HG03442 (cell line): Measurements from ENCODE around the gene APBB2.
"Not testable (repeated sequence)": the region's sequence is repeated elsewhere in the genome, so short reads cannot be mapped to it uniquely, and the experiment has no call there.

ENCODE experiments used
- ATAC-seq: cut with Tn5 transposase; IDR thresholded peaks from one replicate; pipeline ENCODE4 v1.9.1; 2021; ENCODE audit warnings: mild to moderate bottlenecking, moderate library complexity; ENCODE audit not compliant: unreplicated experiment

The APBB2 gene

DNA sequence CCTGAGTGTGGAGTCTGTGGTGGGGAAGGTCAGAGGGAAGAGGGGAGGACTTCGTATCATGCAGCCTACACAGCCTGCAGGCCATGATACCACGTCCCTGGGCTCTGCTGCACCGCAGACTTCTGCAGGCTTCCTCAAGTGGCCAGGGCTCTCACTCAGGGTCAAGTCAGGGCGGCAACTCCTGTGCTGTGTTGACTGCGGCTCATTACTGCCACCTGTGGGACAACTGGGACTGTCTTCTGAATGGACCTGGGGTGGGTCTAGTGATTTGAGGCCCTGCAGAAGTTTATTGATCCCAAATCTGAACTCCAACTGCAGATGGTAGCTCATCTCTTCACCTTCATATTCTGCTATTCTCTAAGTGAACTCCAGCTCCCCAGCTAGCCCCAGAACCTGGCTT lies 297.5 kb downstream of the APBB2 start:
- peak; percentile 88 for ATAC-seq

GRCh38 chr4:40916218-40916555 lies 298.2 kb downstream of the APBB2 start:
- ATAC-seq, result no peak

DNA sequence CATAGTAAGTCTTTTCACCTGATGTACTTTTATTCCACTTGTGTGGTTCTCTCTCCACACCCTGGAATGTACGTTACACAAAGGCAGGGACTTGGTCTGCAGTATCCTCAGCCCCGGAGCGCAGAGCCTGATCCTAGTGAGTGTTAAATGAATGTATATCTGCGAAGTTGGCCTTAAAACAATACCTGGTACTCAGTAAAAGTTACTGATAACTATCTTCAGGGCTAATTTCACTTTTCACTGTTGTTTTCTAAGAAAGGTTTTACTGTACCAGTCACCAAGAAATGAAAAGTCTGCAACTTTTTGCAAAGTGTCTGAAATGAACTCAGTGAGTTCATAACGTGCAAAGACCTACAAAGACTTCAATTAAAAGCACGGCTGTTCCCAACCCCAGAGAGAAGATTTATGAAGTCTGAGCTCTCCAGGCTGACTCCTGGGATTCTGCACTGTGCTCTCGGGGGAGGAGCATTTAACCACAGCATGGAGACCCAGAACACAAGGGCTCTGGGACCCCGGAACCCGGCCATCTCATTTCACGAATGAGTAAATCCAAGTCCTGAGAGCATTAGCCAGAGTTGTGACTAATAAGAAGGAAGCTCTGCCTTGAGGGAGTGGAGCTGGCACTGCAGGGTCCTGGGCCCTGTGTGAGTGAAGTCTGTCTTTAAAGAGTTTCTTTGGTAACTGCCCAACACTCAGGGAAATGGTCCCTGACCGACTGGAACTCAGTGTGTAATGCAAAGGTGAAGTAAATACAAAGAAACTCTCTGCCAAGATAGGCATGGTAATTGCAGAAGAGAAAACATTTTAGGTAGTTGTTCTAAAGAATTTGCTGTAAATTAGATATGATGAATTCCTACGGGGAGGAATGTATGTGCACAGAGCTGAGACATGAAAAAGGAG lies 298.8 kb downstream of the APBB2 start:
- no peak for ATAC-seq

DNA sequence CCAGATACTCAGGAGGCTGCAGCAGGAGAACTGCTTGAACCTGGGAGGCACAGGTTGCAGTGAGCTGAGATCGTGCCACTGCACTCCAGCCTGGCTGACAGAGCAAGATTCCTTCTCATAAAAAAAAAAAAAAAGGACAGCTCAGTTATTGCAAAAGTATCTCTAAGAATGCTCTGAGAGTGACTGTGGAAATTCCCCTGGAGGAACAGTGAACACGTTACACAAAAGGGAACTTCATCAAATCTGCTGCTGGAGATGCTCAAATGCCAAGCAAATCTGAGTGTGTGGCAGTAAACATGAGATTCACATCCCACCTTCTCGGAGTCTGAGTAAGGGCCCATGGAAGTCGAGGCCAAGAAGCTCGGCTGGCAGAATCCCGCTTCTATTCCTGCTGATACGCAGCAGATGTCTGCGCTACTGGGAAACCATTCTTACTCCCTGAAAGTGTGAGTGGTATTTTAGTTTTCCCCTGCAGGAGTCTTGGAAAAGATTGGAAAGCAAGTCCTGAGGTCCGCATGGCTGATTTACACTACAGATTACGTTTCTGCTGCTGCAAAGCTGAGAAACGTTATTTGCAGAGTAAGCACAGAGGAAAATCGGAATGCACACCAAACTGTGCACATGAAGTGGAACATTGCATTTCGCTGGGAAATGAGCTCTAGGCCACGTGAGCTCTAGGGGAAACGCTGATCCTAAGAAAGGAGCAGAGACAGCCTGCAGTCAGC lies 301.7 kb downstream of the APBB2 start:
- no peak for ATAC-seq

DNA sequence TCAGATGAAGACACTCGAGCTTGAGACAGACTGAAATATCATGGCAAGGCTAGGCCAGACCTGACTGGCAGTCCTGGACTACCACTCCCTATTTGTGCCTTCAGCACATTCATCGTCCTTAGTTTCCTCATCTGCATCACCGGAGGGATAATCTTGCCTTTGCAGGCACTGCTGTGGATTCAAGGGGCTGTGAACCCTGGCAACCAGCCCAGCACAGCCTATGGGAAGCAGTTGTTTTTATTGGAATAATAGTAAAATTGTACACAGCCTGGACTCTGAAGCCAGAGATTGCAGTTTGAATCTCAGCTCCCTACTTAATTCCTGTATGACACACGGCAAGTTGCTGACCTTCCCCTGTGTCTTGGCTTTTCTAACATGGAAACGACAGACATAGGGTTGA lies 303.6 kb downstream of the APBB2 start:
- no peak for ATAC-seq

GRCh38 chr4:40909363-40909876 lies 304.9 kb downstream of the APBB2 start:
- no peak for ATAC-seq

DNA sequence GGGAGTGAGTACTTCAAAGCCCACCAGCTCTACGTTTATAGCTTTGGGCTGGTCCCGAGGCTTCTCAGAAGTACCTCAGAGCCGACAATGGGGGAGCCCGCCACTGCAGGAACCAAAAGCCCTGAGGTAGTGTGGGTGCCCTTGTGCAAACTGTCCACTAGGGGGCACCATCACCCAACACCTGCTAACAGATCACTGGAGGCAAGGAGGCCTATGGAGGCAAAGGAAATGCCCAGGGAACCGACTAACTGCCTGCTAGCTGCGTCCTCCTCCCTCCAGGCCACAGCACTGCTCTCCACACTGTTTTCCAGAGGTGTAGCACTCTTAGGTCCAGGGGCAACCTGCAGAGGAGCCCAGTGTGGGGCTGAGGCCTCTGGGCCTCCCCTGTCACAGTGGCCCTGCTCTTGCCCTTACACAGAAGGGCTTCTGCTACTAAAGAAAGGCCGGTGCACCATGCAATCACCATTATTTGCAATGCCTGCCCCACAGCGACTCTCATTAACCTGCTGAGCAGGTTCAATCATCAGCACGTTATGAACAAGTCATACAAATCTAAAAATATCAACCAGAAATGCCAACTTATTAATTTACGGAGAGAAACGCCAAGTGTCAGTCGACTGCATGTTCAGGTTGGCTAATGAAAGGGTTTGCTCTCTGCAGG lies 305.5 kb downstream of the APBB2 start:
- ATAC-seq, result peak; percentile 95

- peak; percentile 11 for ATAC-seq
These were observed 306.0 kb downstream of the APBB2 start for GRCh38 chr4:40908297-40908696.

DNA sequence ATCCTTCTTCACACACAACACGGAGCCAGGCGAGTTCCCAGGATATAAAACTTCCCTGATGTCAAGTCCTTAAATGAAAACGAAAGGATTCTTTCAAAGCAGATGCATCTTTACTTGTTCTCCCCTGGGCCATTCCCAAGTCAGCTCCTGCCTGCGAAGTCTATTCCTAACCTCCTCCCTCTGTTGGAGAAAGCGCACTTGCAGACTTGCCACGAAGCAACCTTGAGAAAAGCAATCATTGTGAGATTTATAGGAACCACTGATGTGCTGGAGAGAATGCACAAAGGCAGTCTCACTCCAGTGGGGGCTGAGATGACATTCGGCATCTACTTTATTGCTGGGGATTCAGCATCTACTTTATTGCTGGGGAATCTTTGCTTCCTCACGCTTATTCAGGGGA lies 308.9 kb downstream of the APBB2 start:
- no peak for ATAC-seq

GRCh38 chr4:40900531-40900930 lies 313.8 kb downstream of the APBB2 start:
- not testable (repeated sequence) for ATAC-seq

DNA sequence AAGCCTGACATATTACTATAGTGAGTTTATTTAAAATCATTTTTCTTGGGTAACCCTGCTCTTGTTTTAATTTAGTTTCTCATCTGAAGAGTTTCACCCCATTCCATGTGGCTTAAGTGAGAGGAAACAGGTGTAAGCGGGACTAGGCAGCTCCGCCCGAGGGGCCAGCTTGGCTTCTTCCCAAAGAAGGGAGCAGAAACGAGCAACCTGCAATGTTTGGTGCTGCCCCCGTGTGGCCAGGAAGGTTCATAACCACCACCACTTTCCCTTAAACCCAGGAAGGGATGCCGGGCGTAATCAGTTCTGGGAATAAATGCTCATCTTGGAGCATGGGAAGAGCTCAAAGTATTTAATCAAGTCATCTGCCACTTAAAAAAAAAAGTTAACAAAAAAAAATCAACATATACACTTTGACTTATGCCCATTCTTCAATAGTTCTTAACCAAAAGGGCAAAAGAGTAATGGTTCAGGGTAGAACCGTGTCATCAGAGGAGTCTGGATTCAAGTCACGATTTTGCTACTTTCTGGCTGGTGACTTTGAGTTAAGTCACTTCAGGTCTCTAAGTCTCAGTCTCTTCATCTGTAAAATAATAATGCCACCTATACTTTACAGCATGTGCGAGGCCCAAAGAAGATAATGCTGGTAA lies 316.7 kb downstream of the APBB2 start:
- ATAC-seq, result peak; percentile 68

- ATAC-seq, result no peak
These were observed 323.6 kb downstream of the APBB2 start for GRCh38 chr4:40890764-40891163.

DNA sequence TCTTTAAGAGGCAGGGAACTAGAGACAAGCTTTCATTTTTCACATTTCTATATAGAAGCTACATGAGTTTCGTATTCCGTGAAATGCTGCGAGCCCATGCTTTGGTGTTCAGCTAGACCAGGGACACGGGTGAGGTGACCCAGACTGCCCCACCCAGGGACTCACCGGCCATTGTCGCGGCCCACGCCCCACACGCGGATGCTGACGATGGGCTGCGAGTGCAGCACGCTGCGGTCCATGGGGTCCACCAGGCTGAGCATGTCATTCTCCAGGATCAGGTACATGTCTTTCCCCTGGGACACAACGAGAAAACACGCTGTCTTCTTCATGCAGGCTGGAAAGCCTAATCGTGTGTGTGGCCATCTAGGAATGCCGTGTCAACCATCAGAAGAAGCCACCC lies 324.1 kb downstream of the APBB2 start:
- ATAC-seq, result no peak

GRCh38 chr4:40888933-40889332 lies 325.4 kb downstream of the APBB2 start:
- no peak for ATAC-seq

GRCh38 chr4:40887764-40888131 lies 326.6 kb downstream of the APBB2 start:
- ATAC-seq, result no peak

DNA sequence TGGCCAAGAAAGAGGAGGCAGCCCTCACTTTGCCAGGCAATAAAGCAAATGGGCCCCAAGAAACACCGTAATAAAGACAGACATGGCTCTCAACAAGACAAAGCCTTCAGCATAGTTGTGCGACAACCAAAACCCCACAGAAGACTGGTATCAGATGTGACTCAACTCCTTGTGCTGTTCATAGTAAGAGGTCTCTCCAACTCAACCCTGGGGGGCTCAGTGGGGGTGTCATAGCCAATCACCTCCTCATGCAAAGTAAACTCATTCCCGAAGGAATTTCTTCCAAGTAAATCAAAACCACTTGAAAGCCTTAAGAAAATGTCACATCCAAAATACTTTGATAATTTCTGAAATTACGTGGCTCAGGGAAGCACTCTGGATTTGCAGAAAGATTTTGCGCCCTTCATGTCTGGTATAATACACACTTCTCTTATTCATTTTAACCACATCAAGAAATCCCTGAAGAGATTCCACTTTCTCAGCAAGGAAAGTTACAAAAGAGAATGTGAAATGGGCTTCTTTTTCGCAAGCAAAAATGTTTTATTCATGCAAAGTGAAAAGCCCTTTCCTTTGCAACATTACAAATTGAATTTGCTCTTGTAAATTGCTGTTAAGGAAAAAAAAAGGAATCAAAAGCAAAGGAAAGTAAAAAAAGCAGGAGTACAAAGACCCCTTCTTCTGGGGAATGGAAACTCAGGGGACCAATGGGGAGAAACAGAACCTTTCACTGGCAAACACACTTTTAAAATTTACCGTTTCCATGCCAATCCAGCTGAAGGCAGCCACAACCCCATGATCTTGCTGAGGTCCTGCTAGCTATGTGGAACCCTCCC lies 327.2 kb downstream of the APBB2 start:
- ATAC-seq, result no peak

GRCh38 chr4:40881851-40882250 lies 332.5 kb downstream of the APBB2 start:
- no peak for ATAC-seq

GRCh38 chr4:40881096-40881495 lies 333.2 kb downstream of the APBB2 start:
- ATAC-seq, result no peak

GRCh38 chr4:40878548-40879055 lies 335.7 kb downstream of the APBB2 start:
- ATAC-seq, result no peak

GRCh38 chr4:40877081-40877480 lies 337.3 kb downstream of the APBB2 start:
- ATAC-seq, result no peak
